Measurements from ENCODE around the gene CHRDL2. TPM values are rescaled to one million over a fixed set of nuclear protein-coding genes. Genes with fewer than 3 reads are reported as not detected.
"Not testable (repeated sequence)": the region's sequence is repeated elsewhere in the genome, so short reads cannot be mapped to it uniquely, and the experiment has no call there.

Gene CHRDL2
- total and polyA plus RNA-seq, 4 donors = 0.11 to 2.1 (median 0.99) TPM

DNA sequence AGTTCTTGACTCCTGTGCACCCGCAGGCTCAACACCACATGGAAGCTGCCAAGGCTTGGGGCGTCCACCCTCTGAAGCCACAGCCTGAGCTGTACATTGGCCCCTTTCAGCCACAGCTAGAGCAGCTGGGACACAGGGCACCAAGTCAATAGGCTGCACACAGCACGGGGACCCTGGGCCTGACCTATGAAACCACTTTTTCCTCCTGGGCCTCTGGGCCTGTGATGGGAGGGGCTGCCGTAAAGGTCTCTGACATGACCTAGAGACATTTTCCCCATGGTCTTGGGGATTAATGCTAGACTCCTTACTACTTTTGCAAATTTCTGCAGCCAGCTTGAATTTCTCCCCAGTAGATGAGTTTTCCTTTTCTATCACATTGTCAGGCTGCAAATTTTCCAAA, 72.1 kb downstream of the CHRDL2 start:
- not testable (repeated sequence) for H3K36me3 ChIP-seq (ENCODE audit: control insufficient read depth, insufficient read depth, low read length); H3K27ac ChIP-seq (ENCODE audit: low read depth, low read length); H3K4me3 ChIP-seq (ENCODE audit: low read depth, low read length); H3K4me1 ChIP-seq (ENCODE audit: control insufficient read depth, insufficient read depth, low read length); H3K27me3 ChIP-seq (ENCODE audit: control insufficient read depth, insufficient read depth, low read length); DNase-seq (ENCODE audit: low read depth in 4 of 6, low spot score in 6 of 6); H3K9me3 ChIP-seq (ENCODE audit: control insufficient read depth, insufficient read depth, low read length)
- WGBS (ENCODE audit: insufficient coverage) = 67% methylated on average over 3 of the region's 4 CpGs

DNA sequence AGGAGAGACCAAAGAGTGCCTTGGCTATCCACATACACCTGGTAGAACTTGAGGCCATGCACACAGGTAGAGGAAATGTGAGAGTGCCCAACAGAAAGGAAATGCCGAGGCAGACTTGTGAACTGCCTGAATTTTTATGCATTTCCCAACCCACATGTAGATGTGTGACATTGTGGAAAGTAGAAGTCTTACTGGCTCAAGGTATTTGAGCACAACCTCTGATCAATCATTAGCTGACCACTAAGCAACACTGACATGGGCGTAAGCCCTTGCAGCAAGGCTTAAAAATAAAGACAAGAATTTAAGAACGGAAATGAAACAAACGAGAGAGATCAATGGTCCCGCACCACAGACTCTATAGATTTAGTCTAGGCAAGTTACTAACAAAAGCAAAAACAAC, 76.2 kb downstream of the CHRDL2 start:
- Histone ChIP-seq H3K9me3 (ENCODE audit: control insufficient read depth, insufficient read depth, low read length) (no peaks in the 10 kb centered on the region), H3K27me3 (ENCODE audit: control insufficient read depth, insufficient read depth, low read length) (no peaks in the 10 kb centered on the region), H3K27ac (ENCODE audit: low read depth, low read length) (no peak overlapping the region), H3K4me1 (ENCODE audit: control insufficient read depth, insufficient read depth, low read length) (no peaks in the 10 kb centered on the region), H3K36me3 (ENCODE audit: control insufficient read depth, insufficient read depth, low read length) (no peaks in the 10 kb centered on the region), H3K4me3 (ENCODE audit: low read depth, low read length) (no peak overlapping the region)
- 100% methylated on average over 1 of the region's 5 CpGs for WGBS (ENCODE audit: insufficient coverage)
- DNase-seq (ENCODE audit: low read depth in 4 of 6, low spot score in 6 of 6) = no peak

DNA sequence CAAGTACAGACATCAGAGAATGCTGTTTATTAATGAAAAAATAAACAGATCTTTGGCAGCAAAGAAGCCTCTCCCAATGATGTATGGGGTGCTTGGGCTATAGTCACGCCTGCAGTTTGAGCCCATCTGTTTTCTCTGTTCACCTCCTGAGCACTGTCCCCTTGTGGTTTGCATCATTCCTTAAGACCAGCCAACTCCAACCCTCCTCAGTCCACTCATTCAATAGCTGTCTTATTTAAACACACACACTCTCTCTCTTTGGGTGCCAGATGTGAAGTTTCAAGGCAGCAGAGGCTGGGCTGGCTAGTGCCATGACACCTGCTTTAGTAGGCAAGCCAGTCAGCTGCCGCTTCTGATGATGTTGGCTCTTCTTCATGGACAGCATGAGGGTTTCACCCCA, 80.7 kb downstream of the CHRDL2 start:
- Histone ChIP-seq H3K9me3 (ENCODE audit: control insufficient read depth, insufficient read depth, low read length) (no peaks in the 10 kb centered on the region), H3K4me1 (ENCODE audit: control insufficient read depth, insufficient read depth, low read length) (no peaks in the 10 kb centered on the region), H3K36me3 (ENCODE audit: control insufficient read depth, insufficient read depth, low read length) (no peaks in the 10 kb centered on the region), H3K27ac (ENCODE audit: low read depth, low read length) (no peak overlapping the region), H3K27me3 (ENCODE audit: control insufficient read depth, insufficient read depth, low read length) (no peaks in the 10 kb centered on the region), H3K4me3 (ENCODE audit: low read depth, low read length) (no peak overlapping the region)
- DNase-seq (ENCODE audit: low read depth in 4 of 6, low spot score in 6 of 6) = peak in 2 of 6 donors; percentile 17 to 26
- 45% methylated on average over 2 of the region's 2 CpGs for WGBS (ENCODE audit: insufficient coverage)

DNA sequence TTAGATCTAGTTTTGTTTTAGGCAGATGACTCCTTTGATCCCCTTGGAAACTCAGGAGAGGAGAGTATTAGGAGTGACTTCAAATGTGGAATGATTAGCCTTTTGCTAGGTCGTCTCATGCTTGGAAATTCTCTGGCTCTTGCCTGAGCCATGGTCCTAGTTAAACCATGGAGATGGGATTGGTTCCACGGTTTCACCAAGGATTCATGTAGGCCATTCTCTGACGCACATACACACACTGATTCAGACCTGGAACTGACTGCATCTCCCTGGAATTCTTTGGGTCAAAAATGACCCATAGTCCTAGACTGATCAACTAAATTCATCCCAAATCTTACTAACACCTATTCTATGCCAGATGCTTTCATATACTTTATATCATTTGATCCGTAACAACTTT, 82.3 kb downstream of the CHRDL2 start:
- Histone ChIP-seq H3K27me3 (ENCODE audit: control insufficient read depth, insufficient read depth, low read length) (no peaks in the 10 kb centered on the region), H3K4me3 (ENCODE audit: low read depth, low read length) (no peak overlapping the region), H3K9me3 (ENCODE audit: control insufficient read depth, insufficient read depth, low read length) (no peaks in the 10 kb centered on the region), H3K36me3 (ENCODE audit: control insufficient read depth, insufficient read depth, low read length) (no peaks in the 10 kb centered on the region), H3K27ac (ENCODE audit: low read depth, low read length) (no peak overlapping the region), H3K4me1 (ENCODE audit: control insufficient read depth, insufficient read depth, low read length) (no peaks in the 10 kb centered on the region)
- WGBS (ENCODE audit: insufficient coverage) = 92% methylated on average over 3 of the region's 4 CpGs
- no peak for DNase-seq (ENCODE audit: low read depth in 4 of 6, low spot score in 6 of 6)

DNA sequence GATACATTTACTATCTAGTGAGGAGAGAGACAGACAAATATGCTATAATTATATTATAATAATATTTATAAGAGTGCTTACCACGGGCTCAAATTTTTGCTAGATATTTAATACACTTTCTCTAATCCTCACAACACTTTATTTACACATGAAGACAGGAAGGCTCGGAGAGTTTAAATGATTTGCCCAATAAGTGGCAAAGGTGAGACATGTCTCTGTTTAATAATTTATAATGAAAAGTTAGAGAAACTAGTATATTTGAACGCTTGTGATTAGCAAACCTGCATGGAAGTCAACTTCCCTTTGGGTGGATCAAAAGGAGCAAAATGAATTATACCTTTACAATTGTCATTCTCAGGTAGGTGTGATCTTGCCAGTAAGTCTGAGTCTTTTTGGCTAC, 83.4 kb downstream of the CHRDL2 start:
- Histone ChIP-seq H3K4me1 (ENCODE audit: control insufficient read depth, insufficient read depth, low read length) (no peaks in the 10 kb centered on the region), H3K4me3 (ENCODE audit: low read depth, low read length) (no peak overlapping the region), H3K27me3 (ENCODE audit: control insufficient read depth, insufficient read depth, low read length) (no peaks in the 10 kb centered on the region), H3K36me3 (ENCODE audit: control insufficient read depth, insufficient read depth, low read length) (no peaks in the 10 kb centered on the region), H3K9me3 (ENCODE audit: control insufficient read depth, insufficient read depth, low read length) (no peaks in the 10 kb centered on the region), H3K27ac (ENCODE audit: low read depth, low read length) (no peak overlapping the region)
- no peak for DNase-seq (ENCODE audit: low read depth in 4 of 6, low spot score in 6 of 6)
- no CpG with 5 or more reads among the region's 3 CpGs for WGBS (ENCODE audit: insufficient coverage)

DNA sequence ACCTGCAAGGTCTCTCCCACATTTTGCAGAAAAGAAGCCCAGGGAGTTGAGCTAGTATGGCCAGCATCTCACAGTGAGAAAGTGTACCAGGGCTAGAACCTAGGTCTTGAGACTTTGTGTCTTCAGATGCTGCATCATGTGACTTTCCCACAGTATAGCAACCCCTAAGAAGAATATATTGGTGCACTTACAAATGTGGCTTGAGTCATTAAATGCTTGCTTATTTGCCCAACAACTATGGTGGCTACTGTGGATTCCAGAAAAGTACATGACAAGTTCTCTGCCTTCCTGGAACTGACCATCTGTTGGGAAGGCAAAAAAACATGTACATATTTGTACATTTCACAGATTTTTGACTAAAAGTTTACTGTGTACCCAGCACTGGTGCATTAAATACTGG, 83.8 kb downstream of the CHRDL2 start:
- Histone ChIP-seq H3K27ac (ENCODE audit: low read depth, low read length) (no peak overlapping the region), H3K4me3 (ENCODE audit: low read depth, low read length) (no peak overlapping the region), H3K36me3 (ENCODE audit: control insufficient read depth, insufficient read depth, low read length) (no peaks in the 10 kb centered on the region), H3K9me3 (ENCODE audit: control insufficient read depth, insufficient read depth, low read length) (no peaks in the 10 kb centered on the region), H3K27me3 (ENCODE audit: control insufficient read depth, insufficient read depth, low read length) (no peaks in the 10 kb centered on the region), H3K4me1 (ENCODE audit: control insufficient read depth, insufficient read depth, low read length) (no peaks in the 10 kb centered on the region)
- DNase-seq (ENCODE audit: low read depth in 4 of 6, low spot score in 6 of 6) = no peak

DNA sequence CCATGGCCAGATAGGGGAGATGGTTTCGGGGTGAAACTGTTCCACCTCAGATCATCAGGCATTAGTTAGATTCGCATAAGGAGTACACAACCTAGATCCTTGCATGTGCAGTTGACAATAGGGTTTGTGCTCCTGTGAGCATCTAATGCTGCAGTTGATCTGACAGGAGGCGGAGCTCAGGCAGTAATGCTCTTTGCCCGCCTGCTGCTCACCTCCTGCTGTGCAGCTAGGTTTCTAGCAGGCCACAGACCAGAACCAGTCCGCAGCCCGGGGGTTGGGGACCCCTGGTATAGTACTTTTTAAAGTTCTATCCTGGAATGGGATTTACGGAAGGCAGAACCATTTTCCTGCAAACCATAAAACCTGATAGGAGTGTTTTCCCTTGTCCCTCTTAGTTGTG, 84.3 kb downstream of the CHRDL2 start:
- no peak overlapping the region for H3K4me3 ChIP-seq (ENCODE audit: low read depth, low read length)
- 98% methylated on average over 3 of the region's 7 CpGs for WGBS (ENCODE audit: insufficient coverage)
- H3K36me3 ChIP-seq (ENCODE audit: control insufficient read depth, insufficient read depth, low read length) = no peaks in the 10 kb centered on the region
- DNase-seq (ENCODE audit: low read depth in 4 of 6, low spot score in 6 of 6) = no peak
- H3K27me3 ChIP-seq (ENCODE audit: control insufficient read depth, insufficient read depth, low read length) = no peaks in the 10 kb centered on the region
- no peak overlapping the region for H3K27ac ChIP-seq (ENCODE audit: low read depth, low read length)
- no peaks in the 10 kb centered on the region for H3K9me3 ChIP-seq (ENCODE audit: control insufficient read depth, insufficient read depth, low read length)
- H3K4me1 ChIP-seq (ENCODE audit: control insufficient read depth, insufficient read depth, low read length) = peaks cover under 1% of the 10 kb centered on the region

Small RNA genes within 50 kb of the gene (small RNA-seq; reads per million reads assigned to genes)
- gene MIR4696 (ENCODE audit: low replicate concordance) = not detected
- gene RANP3 (ENCODE audit: low replicate concordance) = not detected
- gene RN7SKP297 (ENCODE audit: low replicate concordance) = not detected

Other genes with a start within 250 kb of the CHRDL2 start
- 1 to 10 TPM; 4.1 to 6.2 TPM for gene LIPT2, start 237.7 kb downstream of the CHRDL2 start, total RNA-seq
- 1 to 10 TPM; 2.3 to 3.0 TPM for gene LIPT2, start 237.7 kb downstream of the CHRDL2 start, polyA plus RNA-seq (ENCODE audit: insufficient read length in 2 of 2)
- 10 to 100 TPM; 15.8 to 16.8 TPM for gene POLD3, start 138.8 kb downstream of the CHRDL2 start, total RNA-seq
- gene POLD3, start 138.8 kb downstream of the CHRDL2 start, polyA plus RNA-seq (ENCODE audit: insufficient read length in 2 of 2) = 10 to 100 TPM; 15.5 to 17.7 TPM
- 10 to 100 TPM; 23.3 to 25.1 TPM for gene RNF169, start 17.4 kb upstream of the CHRDL2 start, total RNA-seq
- 10 to 100 TPM; 10.0 to 10.7 TPM for gene RNF169, start 17.4 kb upstream of the CHRDL2 start, polyA plus RNA-seq (ENCODE audit: insufficient read length in 2 of 2)
- 10 to 100 TPM in 1 of 2 donors, 1 to 10 TPM in 1; 9.9 to 11.8 TPM for gene XRRA1, start 217.7 kb upstream of the CHRDL2 start, total RNA-seq
- 10 to 100 TPM; 10.6 to 12.5 TPM for gene XRRA1, start 217.7 kb upstream of the CHRDL2 start, polyA plus RNA-seq (ENCODE audit: insufficient read length in 2 of 2)
- 10 to 100 TPM; 38.2 to 55.5 TPM for gene SPCS2, start 217.8 kb upstream of the CHRDL2 start, total RNA-seq
- 100 to 1,000 TPM; 280 to 296 TPM for gene SPCS2, start 217.8 kb upstream of the CHRDL2 start, polyA plus RNA-seq (ENCODE audit: insufficient read length in 2 of 2)

Measured in spinal cord (tissue), 10 donors.